Smooth muscle cell (in vitro differentiated cells): ENCODE data around the gene TBC1D9B. TPM values are rescaled to one million over a fixed set of nuclear protein-coding genes. Genes with fewer than 3 reads are reported as not detected.
"Not testable (repeated sequence)": the region's sequence is repeated elsewhere in the genome, so short reads cannot be mapped to it uniquely, and the experiment has no call there.

Experiments used
- DNase-seq: peaks from one replicate; lab custom pipeline; 2025; ENCODE audit not compliant: unreplicated experiment; lab: John Stamatoyannopoulos, UW
- H2AFZ ChIP-seq: fragments of 200-600 bp; sonication (generic); 2 replicates; pipeline ENCODE4 v1.6.0; 2016; ENCODE audit warnings: antibody characterized with exemption, low read depth, mild to moderate bottlenecking
- H3F3A ChIP-seq: fragments of 200-600 bp; sonication (generic); 2 replicates; pipeline ENCODE4 v1.6.0; 2017; ENCODE audit warnings: antibody characterized with exemption, low read depth
- H3K27ac ChIP-seq: fragments of 200-600 bp; sonication (generic); 2 replicates; pipeline ENCODE4 v1.5.1; 2016; ENCODE audit warnings: low read depth, mild to moderate bottlenecking
- H3K27me3 ChIP-seq: fragments of 200-600 bp; sonication (generic); 2 replicates; pipeline ENCODE4 v1.6.1; 2016; ENCODE audit warnings: low read depth, mild to moderate bottlenecking
- H3K36me3 ChIP-seq: fragments of 200-600 bp; sonication (generic); 2 replicates; pipeline ENCODE4 v1.5.1; 2016; ENCODE audit warnings: low read depth
- H3K4me1 ChIP-seq: fragments of 200-600 bp; sonication (generic); 2 replicates; pipeline ENCODE4 v1.5.1; 2016; ENCODE audit warnings: low read depth
- H3K4me2 ChIP-seq: fragments of 200-600 bp; sonication (generic); 2 replicates; pipeline ENCODE4 v1.6.0; 2016; ENCODE audit warnings: mild to moderate bottlenecking
- H3K4me3 ChIP-seq: fragments of 200-600 bp; sonication (generic); 2 replicates; pipeline ENCODE4 v1.5.1; 2016; ENCODE audit warnings: mild to moderate bottlenecking
- H3K79me2 ChIP-seq: fragments of 200-600 bp; sonication (generic); 2 replicates; pipeline ENCODE4 v1.6.0; 2016; ENCODE audit warnings: low read depth, mild to moderate bottlenecking
- H3K9ac ChIP-seq: fragments of 200-600 bp; sonication (generic); 2 replicates; pipeline ENCODE4 v1.6.0; 2016; ENCODE audit warnings: low read depth
- H3K9me3 ChIP-seq: fragments of 200-600 bp; sonication (generic); replicated peaks from 2 replicates; pipeline ENCODE4 v1.5.1; 2016; ENCODE audit warnings: low read depth
- H4K20me1 ChIP-seq: fragments of 200-600 bp; sonication (generic); 2 replicates; pipeline ENCODE4 v1.6.0; 2016; ENCODE audit warnings: low read depth
- WGBS: methylation state at CpG from one replicate; pipeline ENCODE4 v1.1.7; 2016; ENCODE audit warnings: low lambda C conversion rate; 5-methylcytosine and 5-hydroxymethylcytosine counted together
- polyA plus RNA-seq: library from polyadenylated mRNA; unstranded; fragments of >200 nt; fragmentation: Nextera tagmentation; extraction: Ambion mirVana; gene quantifications from 2 replicates; pipeline ENCODE4 v1.2.1, GENCODE V29; 2016
- total RNA-seq: library from RNA; depleted of rRNA; stranded (reverse); fragments of >200 nt; gene quantifications from 2 replicates; pipeline ENCODE4 v1.2.3, GENCODE V29; 2014
- TF ChIP-seq, protein P1 (sequence below): fragments of 200-600 bp; sonication (generic); IDR thresholded peaks from 2 replicates; pipeline ENCODE4 v1.5.1; 2017; ENCODE audit warnings: borderline replicate concordance, mild to moderate bottlenecking, antibody characterized with exemption; ENCODE audit not compliant: insufficient read depth, poor library complexity, severe bottlenecking

Gene TBC1D9B
- total and polyA plus RNA-seq, 2 experiments from 2014 or later: 47.5 to 62.3 TPM

DNA sequence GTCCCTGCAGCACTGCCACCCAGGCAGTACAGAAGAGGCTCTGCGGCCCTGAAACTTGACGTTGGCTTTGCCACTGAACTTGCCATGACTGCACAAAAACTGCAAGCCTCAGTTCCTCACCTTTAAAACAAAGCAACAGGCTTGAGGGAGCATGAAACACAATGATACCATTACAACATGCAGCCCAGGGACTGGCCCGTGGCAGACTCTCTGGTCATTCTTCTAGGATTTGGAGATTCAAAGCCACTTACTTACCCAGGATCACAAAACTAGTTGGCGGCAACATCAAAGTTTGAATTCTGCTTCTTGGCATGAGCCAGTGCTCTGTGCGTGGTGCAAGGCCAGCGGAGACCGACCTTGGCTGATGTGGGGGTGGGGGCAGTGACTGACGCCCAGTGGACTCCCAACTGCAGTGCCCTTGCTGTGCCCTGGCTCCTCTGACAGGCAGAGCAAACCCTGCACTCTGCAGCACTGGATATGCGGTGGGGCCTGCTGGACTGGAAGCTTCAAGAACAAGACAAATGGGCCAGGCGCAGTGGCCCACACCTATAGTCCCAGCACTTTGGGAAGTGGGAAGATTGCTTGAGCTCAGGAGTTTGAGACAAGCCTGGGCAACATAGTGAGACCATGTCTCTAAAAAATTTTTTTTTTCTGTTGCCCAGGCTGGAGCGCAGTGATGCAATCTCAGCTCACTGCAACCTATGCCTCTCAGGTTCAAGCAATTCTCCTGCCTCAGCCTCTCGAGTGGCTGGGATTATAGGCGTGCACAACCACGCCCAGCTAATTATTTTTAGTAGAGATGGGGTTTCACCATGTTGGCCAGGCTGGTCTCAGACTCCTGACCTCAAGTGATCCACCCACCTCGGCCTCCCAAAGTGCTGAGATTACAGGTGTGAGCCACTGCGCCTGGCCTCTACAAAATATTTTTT lies 68.1 kb downstream of the TBC1D9B start:
- H3K4me1 ChIP-seq: no peaks in the 10 kb centered on the region
- H3K4me3 ChIP-seq: no peak overlapping the region
- peaks cover 13% of the 10 kb centered on the region for H3F3A ChIP-seq
- H4K20me1 ChIP-seq: peaks cover 19% of the 10 kb centered on the region
- no peaks in the 10 kb centered on the region for H3K27me3 ChIP-seq
- H3K9ac ChIP-seq: no peak overlapping the region
- H3K9me3 ChIP-seq: no peaks in the 10 kb centered on the region
- H2AFZ ChIP-seq: no peak overlapping the region
- H3K4me2 ChIP-seq: no peak overlapping the region
- H3K79me2 ChIP-seq: no peaks in the 10 kb centered on the region
- no peak for DNase-seq
- TF ChIP-seq, protein P1, sequence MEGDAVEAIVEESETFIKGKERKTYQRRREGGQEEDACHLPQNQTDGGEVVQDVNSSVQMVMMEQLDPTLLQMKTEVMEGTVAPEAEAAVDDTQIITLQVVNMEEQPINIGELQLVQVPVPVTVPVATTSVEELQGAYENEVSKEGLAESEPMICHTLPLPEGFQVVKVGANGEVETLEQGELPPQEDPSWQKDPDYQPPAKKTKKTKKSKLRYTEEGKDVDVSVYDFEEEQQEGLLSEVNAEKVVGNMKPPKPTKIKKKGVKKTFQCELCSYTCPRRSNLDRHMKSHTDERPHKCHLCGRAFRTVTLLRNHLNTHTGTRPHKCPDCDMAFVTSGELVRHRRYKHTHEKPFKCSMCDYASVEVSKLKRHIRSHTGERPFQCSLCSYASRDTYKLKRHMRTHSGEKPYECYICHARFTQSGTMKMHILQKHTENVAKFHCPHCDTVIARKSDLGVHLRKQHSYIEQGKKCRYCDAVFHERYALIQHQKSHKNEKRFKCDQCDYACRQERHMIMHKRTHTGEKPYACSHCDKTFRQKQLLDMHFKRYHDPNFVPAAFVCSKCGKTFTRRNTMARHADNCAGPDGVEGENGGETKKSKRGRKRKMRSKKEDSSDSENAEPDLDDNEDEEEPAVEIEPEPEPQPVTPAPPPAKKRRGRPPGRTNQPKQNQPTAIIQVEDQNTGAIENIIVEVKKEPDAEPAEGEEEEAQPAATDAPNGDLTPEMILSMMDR: no peak
- H3K27ac ChIP-seq: no peak overlapping the region
- H3K36me3 ChIP-seq: no peaks in the 10 kb centered on the region
- 94% methylated on average over 16 of the region's 16 CpGs for WGBS

DNA sequence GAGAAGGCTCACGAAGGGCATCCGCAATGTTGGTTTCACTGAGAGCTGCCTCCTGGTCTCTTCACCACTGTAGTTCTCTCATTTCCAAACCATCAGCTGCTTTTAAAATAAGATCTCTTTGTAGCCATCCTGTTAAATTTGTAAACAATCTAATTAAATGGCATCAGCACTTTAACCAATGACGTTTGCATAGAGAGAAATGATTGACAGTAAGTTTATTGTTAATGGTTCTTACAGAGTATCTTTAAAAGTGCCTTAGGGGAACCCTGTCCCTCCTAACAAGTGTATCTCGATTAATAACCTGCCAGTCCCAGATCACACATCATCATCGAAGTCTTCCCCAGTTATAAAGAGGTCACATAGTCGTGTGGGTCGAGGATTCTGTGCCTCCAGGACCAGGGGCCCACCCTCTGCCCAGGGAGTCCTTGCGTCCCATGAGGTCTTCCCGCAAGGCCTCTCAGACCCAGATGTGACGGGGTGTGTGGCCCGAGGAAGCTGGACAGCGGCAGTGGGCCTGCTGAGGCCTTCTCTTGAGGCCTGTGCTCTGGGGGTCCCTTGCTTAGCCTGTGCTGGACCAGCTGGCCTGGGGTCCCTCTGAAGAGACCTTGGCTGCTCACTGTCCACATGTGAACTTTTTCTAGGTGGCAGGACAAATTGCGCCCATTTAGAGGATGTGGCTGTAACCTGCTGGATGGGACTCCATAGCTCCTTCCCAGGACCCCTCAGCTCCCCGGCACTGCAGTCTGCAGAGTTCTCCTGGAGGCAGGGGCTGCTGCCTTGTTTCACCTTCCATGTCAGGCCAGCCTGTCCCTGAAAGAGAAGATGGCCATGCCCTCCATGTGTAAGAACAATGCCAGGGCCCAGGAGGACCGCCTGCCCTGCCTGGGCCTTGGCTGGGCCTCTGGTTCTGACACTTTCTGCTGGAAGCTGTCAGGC lies 70.4 kb downstream of the TBC1D9B start:
- no peaks in the 10 kb centered on the region for H3K4me1 ChIP-seq
- H3K4me3 ChIP-seq: no peak overlapping the region
- peaks cover 7% of the 10 kb centered on the region for H3K36me3 ChIP-seq
- H3K27ac ChIP-seq: no peak overlapping the region
- no peaks in the 10 kb centered on the region for H3K79me2 ChIP-seq
- H3F3A ChIP-seq: peaks cover 13% of the 10 kb centered on the region
- peaks cover 36% of the 10 kb centered on the region for H4K20me1 ChIP-seq
- H3K9ac ChIP-seq: no peak overlapping the region
- no peak for DNase-seq
- 96% methylated on average over 15 of the region's 15 CpGs for WGBS
- H3K4me2 ChIP-seq: no peak overlapping the region
- TF ChIP-seq, protein P1: no peak
- H3K9me3 ChIP-seq: no peaks in the 10 kb centered on the region
- no peak overlapping the region for H2AFZ ChIP-seq
- no peaks in the 10 kb centered on the region for H3K27me3 ChIP-seq

DNA sequence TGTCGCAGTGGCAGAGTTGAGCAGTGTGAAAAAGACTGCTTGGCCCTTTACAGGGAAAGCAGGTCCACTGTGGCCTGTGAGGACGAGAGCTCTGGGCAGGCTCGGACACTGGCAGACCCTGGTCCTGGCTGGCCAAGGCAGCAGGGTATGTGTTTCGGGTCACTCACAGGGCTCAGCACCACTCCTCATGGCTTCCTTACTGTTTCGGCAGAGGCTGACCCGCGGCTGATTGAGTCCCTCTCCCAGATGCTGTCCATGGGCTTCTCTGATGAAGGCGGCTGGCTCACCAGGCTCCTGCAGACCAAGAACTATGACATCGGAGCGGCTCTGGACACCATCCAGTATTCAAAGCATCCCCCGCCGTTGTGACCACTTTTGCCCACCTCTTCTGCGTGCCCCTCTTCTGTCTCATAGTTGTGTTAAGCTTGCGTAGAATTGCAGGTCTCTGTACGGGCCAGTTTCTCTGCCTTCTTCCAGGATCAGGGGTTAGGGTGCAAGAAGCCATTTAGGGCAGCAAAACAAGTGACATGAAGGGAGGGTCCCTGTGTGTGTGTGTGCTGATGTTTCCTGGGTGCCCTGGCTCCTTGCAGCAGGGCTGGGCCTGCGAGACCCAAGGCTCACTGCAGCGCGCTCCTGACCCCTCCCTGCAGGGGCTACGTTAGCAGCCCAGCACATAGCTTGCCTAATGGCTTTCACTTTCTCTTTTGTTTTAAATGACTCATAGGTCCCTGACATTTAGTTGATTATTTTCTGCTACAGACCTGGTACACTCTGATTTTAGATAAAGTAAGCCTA lies 71.3 kb downstream of the TBC1D9B start:
- TF ChIP-seq, protein P1: no peak
- DNase-seq: no peak
- 95% methylated on average over 19 of the region's 19 CpGs for WGBS
- no peak overlapping the region for H3K27ac ChIP-seq
- H3K27me3 ChIP-seq: no peaks in the 10 kb centered on the region
- H3K9ac ChIP-seq: no peak overlapping the region
- peaks cover 41% of the 10 kb centered on the region for H4K20me1 ChIP-seq
- H3K4me1 ChIP-seq: no peaks in the 10 kb centered on the region
- no peaks in the 10 kb centered on the region for H3K9me3 ChIP-seq
- H3K4me3 ChIP-seq: no peak overlapping the region
- H3K4me2 ChIP-seq: no peak overlapping the region
- H3K79me2 ChIP-seq: no peaks in the 10 kb centered on the region
- H3K36me3 ChIP-seq: peaks cover 7% of the 10 kb centered on the region
- peaks cover 13% of the 10 kb centered on the region for H3F3A ChIP-seq
- H2AFZ ChIP-seq: no peak overlapping the region

- not testable (repeated sequence) for H3K4me2 ChIP-seq, H3K4me3 ChIP-seq, H3K79me2 ChIP-seq, H3K4me1 ChIP-seq, H3K27me3 ChIP-seq, H2AFZ ChIP-seq, DNase-seq, H3K27ac ChIP-seq, H3K9me3 ChIP-seq, H3K9ac ChIP-seq
- H4K20me1 ChIP-seq: peaks cover 41% of the 10 kb centered on the region
- H3F3A ChIP-seq: peaks cover 13% of the 10 kb centered on the region
- peaks cover 11% of the 10 kb centered on the region for H3K36me3 ChIP-seq
- 98% methylated on average over 18 of the region's 28 CpGs for WGBS
Measured at GRCh38 chr5:179834871-179835270, 72.8 kb downstream of the TBC1D9B start.
